Activated CD8-positive, alpha-beta memory T cell treated with anti-CD3 and anti-CD28 coated beads for 48 hours (primary cell): ENCODE results near the gene GARNL3.

Source experiments
- DNase-seq, 3 experiments: peaks; one replicate each; pipeline ENCODE4 v3.0.0-alpha.2; 2020; ENCODE audit warnings: low read depth in 2 of 3, low spot score in 2 of 3

The GARNL3 gene

GRCh38 chr9:127264462-127265219 lies at the start of gene GARNL3:
TSS of gene GARNL3 (plus strand) at chr9:127264774. CDS start at chr9:127264878, 104 bp downstream.
- no peak for DNase-seq

GRCh38 chr9:127215268-127216209 lies 49.0 kb upstream of the GARNL3 start:
- no peak for DNase-seq

- no peak for DNase-seq
Observed at GRCh38 chr9:127216210-127216887, 48.2 kb upstream of the GARNL3 start.

- DNase-seq, result no peak
Observed at GRCh38 chr9:127216888-127217217, 47.7 kb upstream of the GARNL3 start.

GRCh38 chr9:127218818-127219217 lies 45.8 kb upstream of the GARNL3 start:
- no peak for DNase-seq

- no peak for DNase-seq
Observed at GRCh38 chr9:127219520-127219919, 45.1 kb upstream of the GARNL3 start.

- no peak for DNase-seq
Observed at GRCh38 chr9:127221695-127222094, 42.9 kb upstream of the GARNL3 start.

- DNase-seq, result no peak
Observed at GRCh38 chr9:127222388-127223095, 42.0 kb upstream of the GARNL3 start.

GRCh38 chr9:127223266-127223665 lies 41.3 kb upstream of the GARNL3 start:
- DNase-seq, result no peak

- DNase-seq, result no peak
Observed at GRCh38 chr9:127223810-127224177, 40.8 kb upstream of the GARNL3 start.

- DNase-seq, result peak; percentile 62 to 76 (median 73)
Observed at GRCh38 chr9:127224178-127224882, 40.2 kb upstream of the GARNL3 start.

- peak; percentile 79 to 87 (median 79) for DNase-seq
Observed at GRCh38 chr9:127224883-127225739, 39.5 kb upstream of the GARNL3 start.

- DNase-seq, result no peak
Observed at GRCh38 chr9:127225801-127226625, 38.6 kb upstream of the GARNL3 start.

- DNase-seq, result no peak
Observed at GRCh38 chr9:127229691-127230417, 34.7 kb upstream of the GARNL3 start.

GRCh38 chr9:127231666-127232065 lies 32.9 kb upstream of the GARNL3 start:
- DNase-seq, result no peak

- no peak for DNase-seq
Observed at GRCh38 chr9:127232833-127233549, 31.6 kb upstream of the GARNL3 start.

GRCh38 chr9:127233550-127233949 lies 31.0 kb upstream of the GARNL3 start:
- DNase-seq, result no peak
